CD4-positive, alpha-beta T cell treated with Interleukin-4 for 4 hours (primary cell): Measurements from ENCODE around the gene CAVIN2.

Source experiments
- DNase-seq: peaks from one replicate; pipeline ENCODE4 v3.0.0-alpha.2; 2020

Gene CAVIN2

DNA sequence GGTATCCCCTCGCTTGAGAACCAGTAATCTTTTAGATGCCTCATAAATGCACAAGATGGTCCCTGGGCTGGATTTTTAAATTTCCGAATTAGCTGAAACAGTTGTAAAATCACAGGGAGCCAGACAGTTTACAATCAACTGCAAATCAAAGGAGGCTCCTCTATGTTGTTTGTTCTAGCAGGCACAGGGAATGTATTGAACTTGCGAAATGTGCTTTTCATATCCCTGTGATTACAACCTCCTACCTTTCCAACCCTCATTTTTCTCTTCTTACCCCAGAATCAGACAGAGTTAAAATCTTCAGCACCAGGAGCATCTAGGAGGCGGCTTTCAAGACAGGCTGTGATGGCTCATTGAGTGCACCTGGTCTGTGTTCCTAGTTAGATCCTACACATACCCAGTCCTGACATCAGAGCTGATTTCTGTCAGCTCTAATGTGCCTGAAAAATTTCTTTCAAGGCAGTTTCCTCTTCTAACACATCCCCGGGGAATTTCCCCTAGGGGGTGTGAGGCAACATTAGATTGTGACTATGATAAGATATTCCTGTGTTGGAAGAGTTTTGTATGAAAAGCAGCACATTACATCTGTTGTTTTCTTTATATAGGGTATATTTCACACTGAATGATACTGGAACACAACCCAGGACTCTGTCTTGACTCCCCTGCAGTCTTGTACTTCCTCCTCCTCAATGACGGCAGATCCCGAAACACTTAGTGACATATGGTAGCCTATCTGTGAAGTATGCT, 17.9 kb upstream of the CAVIN2 start:
- no peak for DNase-seq

DNA sequence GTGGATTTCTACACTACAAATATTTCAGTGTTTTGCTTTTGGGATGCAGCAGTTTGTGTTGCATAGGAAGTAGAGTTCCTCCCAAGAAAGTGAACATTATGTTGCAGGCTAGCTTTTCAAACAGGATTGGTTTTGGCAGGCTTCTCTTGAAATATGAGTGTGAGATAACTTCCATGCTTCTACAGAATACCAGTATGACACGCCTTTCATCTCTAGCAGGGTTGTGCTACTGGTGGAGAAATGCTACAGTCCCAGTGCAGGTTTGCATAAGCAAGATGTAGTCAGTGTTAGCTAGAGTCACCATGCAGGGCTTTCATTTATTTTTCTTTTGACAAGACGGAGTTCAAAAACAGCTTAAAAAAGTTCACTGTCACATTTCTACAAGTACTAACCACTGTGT, 17.1 kb upstream of the CAVIN2 start:
- no peak for DNase-seq

- DNase-seq, result no peak
Measured at GRCh38 chr2:191862156-191862775, 15.4 kb upstream of the CAVIN2 start.

DNA sequence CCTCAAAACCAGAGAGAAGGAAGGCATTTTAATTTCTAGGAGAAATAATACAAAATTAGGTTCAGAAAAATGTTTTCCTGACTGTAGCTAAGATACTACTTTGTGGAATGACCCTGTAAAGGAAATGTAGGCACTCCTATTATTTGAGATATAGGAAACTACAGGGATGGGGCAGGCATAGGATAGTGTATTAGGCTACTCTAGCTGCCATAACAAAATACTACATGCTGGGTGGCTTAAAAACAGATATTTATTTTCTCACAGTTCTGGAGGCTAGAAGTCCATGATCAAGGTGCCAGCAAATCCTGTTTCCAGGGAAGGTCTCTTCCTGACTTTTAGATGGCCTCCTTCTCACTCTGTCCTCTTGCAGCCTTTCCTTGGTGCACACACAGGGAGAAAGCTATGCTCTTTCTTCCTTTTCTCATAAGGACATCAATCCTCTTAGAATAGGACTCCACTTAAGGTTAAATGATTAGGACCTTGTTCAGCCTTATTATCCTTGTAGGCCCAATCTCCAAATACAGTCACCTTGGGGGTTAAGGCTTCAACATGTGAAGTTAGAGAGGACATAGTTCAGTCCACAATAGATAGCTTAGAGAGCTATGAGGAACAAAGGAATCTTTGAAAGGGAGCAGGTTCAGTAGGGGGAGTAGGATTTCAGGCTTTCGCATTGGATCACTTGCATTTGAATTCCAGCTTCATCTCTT, 14.0 kb upstream of the CAVIN2 start:
- no peak for DNase-seq

DNA sequence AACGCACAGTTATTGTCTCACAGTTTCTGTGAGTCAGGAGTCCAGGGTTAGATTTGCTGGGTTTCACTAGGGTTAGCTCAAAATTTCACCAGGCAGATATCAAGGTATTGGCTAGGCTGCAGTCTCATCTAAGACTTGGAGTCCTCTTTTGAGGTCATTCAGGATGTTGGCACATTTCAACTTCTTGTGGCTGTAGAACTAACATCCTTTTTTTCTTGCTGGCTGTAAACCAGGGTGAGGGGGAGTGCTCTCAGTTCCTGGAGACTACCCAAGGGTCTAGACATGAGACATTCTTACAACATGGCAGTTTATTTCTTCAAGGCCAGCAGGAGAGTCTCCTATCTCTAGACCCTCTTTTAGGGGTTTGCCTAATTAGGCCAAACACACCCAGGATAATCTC, 12.8 kb upstream of the CAVIN2 start:
- DNase-seq, result no peak

DNA sequence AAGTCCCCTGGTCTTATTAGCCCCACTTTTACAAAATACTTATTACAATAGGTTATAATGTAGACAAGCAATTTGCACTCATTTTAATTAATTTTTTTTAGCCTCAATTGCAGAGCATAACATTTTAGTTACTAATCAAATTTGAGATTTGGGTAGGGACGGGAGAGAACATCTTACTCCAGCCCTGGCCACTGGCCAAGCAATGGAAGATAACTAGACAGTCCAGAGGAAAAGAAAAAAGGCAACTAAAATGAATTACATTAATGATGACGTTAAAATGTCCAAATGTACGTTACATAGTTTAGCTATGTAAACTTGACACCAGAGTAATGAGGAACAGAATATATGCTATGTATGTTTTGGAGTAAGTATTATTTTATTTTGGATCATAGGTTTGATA, 11.0 kb upstream of the CAVIN2 start:
- DNase-seq, result no peak

- no peak for DNase-seq
Measured at GRCh38 chr2:191857259-191857805, 10.4 kb upstream of the CAVIN2 start.

DNA sequence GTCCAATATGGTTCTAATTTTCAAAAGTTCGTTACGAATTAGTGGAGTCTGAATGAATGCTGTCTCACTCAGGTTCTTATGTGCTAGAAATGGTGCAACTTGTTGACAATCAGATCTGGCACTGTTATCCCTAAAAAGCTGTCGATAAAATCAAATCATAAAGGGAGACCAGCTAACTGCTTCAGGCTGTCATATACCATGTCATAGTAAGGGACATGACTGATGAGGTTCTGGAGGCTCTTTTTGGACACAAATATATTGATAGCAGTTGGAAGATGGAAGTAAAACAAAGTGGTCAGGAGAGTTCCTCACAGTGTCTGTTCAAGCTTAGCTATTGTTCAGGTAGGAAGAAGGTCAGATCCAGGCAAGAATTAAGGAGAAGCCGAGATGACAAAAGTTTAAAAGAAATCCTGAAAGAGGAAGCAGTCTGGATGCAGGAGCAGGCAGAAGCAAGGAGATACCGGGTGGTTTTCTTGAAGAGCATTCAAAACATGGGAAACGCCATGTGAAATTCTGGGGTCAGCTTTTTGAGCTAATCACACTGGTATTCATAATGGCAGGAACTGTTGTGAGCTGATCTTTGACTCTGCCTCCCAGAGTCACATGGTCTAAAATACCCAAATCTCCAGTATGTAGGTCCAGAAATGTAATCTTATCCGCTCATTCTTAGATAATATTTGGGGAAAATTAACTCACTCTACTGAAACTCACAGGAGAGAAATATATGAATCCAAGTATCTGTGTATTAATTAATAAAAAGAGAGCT, 9.4 kb upstream of the CAVIN2 start:
- DNase-seq, result no peak

DNA sequence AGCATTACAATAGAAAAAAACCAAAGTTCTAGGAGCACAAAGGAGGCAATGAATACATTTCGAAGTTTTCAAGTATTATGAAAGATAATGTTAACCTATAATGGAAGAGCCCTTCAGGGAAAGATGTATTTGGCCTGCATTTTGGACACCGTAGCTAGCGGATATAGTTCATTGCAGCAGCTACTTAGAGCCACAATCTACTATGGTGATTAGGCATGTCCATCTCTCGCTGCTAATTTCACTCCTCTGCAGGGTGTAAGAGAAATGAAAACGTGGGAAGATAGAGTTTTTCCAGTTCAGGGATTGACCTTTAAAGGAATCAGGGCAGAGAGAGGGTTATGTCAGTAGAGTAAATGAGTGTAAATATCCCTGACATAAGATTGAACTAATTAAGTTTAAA, 8.5 kb upstream of the CAVIN2 start:
- DNase-seq, result no peak

DNA sequence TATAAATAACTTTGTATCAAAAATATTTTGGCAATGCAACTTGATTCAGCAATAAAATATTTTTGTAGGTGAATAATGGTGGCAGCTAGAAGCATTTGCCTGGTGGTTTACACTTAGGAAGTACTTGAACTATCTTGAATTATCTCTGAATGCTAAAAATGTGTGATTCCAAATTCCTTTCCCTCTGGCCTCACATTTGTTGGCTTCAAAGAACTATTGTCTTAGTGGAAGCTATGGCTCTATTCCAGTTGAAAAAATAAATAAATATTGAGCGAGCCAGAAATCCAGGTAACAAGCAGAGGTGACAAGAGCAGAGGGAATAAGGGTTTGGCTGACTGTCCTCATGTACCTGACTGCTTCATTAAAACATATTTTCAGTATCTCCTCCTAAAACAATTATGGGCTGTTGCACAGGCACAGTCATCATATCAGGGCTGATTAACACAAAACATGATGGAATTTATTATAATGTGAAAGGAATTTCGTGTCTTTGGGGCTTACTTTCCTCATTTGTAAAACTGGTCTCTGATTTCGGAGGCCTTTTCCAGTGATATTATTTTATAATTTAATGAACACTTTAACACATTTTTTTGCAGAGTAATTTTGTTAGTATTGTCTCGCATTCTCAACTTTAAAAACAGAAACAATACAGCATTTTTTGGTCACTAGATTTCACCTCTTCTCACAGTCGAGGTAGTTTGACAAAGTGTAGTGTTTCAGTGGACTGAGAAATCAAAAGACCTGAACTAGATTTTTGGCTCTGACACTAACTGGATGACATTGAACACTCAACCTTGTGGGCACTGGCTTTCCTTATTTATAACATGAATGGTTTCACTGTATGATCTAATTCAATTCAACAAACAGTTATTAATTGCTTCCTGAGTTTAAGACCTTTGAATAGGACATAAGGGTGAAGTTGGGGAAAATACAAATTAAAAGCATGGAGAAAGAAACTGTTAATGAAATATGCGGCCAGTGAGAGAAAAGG, 7.8 kb upstream of the CAVIN2 start:
- no peak for DNase-seq

DNA sequence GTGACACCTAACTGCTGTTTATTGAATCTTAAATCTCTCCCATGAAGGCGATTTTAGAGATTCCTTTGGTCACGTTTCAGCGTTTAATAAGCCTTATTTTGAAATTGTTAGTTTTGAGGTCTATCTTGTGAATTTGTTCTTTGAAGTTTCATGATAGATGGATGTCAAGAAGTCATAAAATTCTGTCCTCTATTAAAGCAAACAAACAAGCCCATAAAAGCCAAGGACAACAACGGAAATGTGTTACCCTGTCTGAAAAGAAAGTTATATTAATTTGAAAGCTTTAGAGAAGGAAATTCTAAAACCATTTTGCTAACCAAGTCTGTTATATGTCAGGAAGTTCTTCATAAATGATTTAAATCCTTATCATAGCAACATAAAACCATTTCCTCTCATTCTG, 7.0 kb upstream of the CAVIN2 start:
- DNase-seq, result no peak

DNA sequence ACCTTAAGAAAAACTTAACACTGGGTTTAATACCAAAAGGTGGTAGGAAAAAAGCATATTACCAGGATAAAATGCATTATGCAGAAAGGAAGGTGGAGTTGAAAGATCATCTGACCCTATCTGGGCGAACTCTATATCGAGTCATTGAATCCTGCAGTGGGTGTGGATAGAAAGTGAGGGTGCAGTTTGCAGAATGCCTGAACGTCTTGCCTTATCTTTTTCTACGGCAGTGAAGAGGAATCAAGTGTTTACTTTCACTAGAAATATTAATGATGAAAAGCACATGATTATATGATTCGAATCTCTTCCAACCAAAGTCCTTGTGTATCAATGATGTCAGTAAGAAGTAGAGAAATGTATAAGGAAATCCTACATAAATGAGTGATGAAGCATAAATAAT, 4.3 kb upstream of the CAVIN2 start:
- no peak for DNase-seq

- DNase-seq, result no peak
Measured at GRCh38 chr2:191848771-191849767, 2.2 kb upstream of the CAVIN2 start.

- DNase-seq, result no peak
Measured at GRCh38 chr2:191847764-191848163, 876 bp upstream of the CAVIN2 start.

DNA sequence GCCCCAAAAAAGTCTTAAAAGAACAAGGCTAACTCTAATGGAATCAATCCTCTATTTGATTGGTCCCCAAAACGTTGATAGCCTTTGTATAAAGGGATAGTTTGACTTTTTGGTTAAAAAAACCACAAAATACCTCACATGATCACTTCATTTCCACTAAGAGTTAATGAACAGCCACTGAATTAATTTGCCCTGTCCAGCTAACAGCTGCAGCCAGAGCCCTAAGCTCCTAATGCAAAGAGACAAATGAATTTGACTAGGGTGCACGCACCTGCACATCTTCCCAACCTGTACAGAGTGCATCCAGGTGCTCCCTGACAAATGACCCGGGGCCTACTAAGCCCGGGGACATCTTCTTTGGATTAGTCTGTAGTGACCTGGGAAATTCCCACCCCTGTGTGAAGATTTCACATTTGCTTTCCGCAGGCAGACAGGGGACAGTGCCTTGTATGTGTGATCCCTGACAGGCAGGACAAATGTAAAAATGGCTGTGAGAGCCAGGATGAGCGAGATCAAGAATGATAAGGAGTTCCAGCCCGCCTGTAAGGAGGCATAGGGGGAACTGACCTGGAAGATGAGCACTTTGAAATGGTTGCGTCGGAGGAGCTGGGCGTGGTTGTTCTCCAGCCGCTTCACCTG, 893 bp downstream of the CAVIN2 start:
- DNase-seq, result no peak

DNA sequence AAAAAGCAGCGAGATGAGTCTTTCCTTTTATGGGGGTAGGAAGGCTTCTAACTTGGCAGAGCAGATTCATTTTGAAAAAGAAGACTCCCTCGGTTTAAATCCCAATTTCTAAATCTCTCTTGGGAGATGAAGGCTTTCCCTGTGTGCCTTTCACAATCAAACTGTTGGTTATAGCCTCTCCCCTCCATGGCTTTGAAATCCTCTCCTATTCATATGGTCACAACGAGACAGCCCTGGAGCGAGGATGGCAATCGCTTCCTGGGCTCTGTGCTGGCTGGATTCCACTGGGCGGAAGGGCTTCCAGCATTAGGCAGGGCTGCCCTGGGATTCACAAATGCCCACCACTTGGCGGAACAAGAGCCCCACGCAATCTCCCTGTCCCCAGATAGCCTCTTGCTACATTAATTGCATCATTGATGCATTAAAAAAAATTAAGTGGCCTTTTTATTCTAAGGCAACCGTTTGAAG, 1.6 kb downstream of the CAVIN2 start:
- no peak for DNase-seq

DNA sequence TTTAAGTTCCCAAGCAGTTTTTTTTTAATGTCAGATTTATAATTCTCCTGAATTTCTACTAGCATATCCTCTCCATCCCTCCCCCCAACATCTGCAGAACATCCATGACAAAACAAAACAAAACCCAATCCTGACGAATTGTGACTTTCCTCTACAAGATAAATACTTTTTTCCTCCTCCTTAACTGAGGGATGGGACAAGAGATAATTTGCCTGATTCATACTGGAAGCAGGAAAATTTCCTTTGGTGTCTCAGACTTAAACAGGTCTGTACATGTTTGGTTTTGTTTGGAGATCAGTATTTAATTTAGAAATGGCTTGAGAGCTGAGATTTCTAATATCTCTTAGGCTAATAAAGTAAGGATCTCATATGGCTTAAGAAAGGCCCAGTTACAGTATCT, 2.2 kb downstream of the CAVIN2 start:
- no peak for DNase-seq

GRCh38 chr2:191840921-191841320, 6.0 kb downstream of the CAVIN2 start:
- no peak for DNase-seq

GRCh38 chr2:191839918-191840804, 6.7 kb downstream of the CAVIN2 start:
- no peak for DNase-seq
